Astrocyte of the spinal cord (primary cell): ENCODE data around the gene IKZF3.
"Not testable (repeated sequence)": the region's sequence is repeated elsewhere in the genome, so short reads cannot be mapped to it uniquely, and the experiment has no call there.

Source experiments
- DNase-seq: peaks from one replicate; pipeline ENCODE4 v3.0.0; 2011; ENCODE audit warnings: low read depth, low spot score
- H3K4me3 ChIP-seq: 2 replicates; pipeline ENCODE4 v1.5.1; 2011; ENCODE audit warnings: low read depth, mild to moderate bottlenecking, low read length, moderate library complexity
- CTCF ChIP-seq: IDR thresholded peaks from 2 replicates; pipeline ENCODE4 v1.5.1; 2012; ENCODE audit warnings: low read depth, mild to moderate bottlenecking, low read length, inconsistent platforms
- in situ Hi-C: cut with HindIII; loops from 2 replicates; pipeline ENCODE4 v1.10.0; 2017; ENCODE audit warnings: low sequenced_read_pairs

IKZF3 gene

GRCh38 chr17:39750131-39751015 is 113.7 kb downstream of the IKZF3 start:
- DNase-seq, result no peak
- no peak overlapping the region for H3K4me3 ChIP-seq
- no peak for TF ChIP-seq CTCF
- in situ Hi-C loops, result no loop called here

- DNase-seq, in situ Hi-C loops, H3K4me3 ChIP-seq: not testable (repeated sequence)
Measured at GRCh38 chr17:39748444-39749034, 115.6 kb downstream of the IKZF3 start.

GRCh38 chr17:39747745-39748144 is 116.4 kb downstream of the IKZF3 start:
- DNase-seq, result no peak
- TF ChIP-seq CTCF, result no peak
- in situ Hi-C loops, result no loop called here
- H3K4me3 ChIP-seq, result no peak overlapping the region

- no peak overlapping the region for H3K4me3 ChIP-seq
- no peak for DNase-seq
- TF ChIP-seq CTCF, result no peak
- in situ Hi-C loops, result no loop called here
Measured at GRCh38 chr17:39746145-39746461, 118.0 kb downstream of the IKZF3 start.

GRCh38 chr17:39745335-39746144 is 118.6 kb downstream of the IKZF3 start:
- no peak for TF ChIP-seq CTCF
- no peak overlapping the region for H3K4me3 ChIP-seq
- DNase-seq, result no peak
- in situ Hi-C loops, result no loop called here

GRCh38 chr17:39744836-39745215 is 119.3 kb downstream of the IKZF3 start:
- no peak for DNase-seq
- in situ Hi-C loops, result no loop called here
- no peak overlapping the region for H3K4me3 ChIP-seq
- TF ChIP-seq CTCF, result no peak
